Stimulated activated naive CD8-positive, alpha-beta T cell treated with anti-CD3 and anti-CD28 coated beads, Interleukin-15, amount 100 ng/mL, for 72 hours (primary cell): Measurements from ENCODE around the gene BCL6B.
"Not testable (repeated sequence)": the region's sequence is repeated elsewhere in the genome, so short reads cannot be mapped to it uniquely, and the experiment has no call there.

Experiments
- ATAC-seq: fragments of 150-1000 bp; cut with Tn5 transposase; 2 replicates; pipeline ENCODE4 v1.10.0; 2021; ENCODE audit warnings: mild to moderate bottlenecking, moderate library complexity
- DNase-seq, 2 donors: peaks; one replicate each; pipeline ENCODE4 v3.0.0; 2021 to 2022
- H3K27ac Mint-ChIP-seq, 2 donors: one replicate each; pipeline ENCODE4 v1.8.0; 2022; ENCODE audit warnings: mild to moderate bottlenecking in 2 of 2, mixed read lengths in 2 of 2, moderate library complexity in 2 of 2
- H3K27me3 Mint-ChIP-seq: one replicate; pipeline ENCODE4 v1.8.0; 2022; ENCODE audit warnings: mixed read lengths
- H3K4me1 Mint-ChIP-seq: one replicate; pipeline ENCODE4 v1.8.0; 2022; ENCODE audit warnings: mild to moderate bottlenecking, mixed read lengths
- H3K4me3 Mint-ChIP-seq, 2 donors: one replicate each; pipeline ENCODE4 v1.8.0; 2022; ENCODE audit warnings: mild to moderate bottlenecking in 2 of 2, mixed read lengths in 2 of 2, moderate library complexity in 1 of 2
- H3K9me3 Mint-ChIP-seq, 2 donors: one replicate each; pipeline ENCODE4 v1.8.0; 2022; ENCODE audit warnings: mixed read lengths in 2 of 2

The BCL6B gene

GRCh38 chr17:7035591-7036368 is 12.9 kb downstream of the BCL6B start, which contains the start of gene SLC16A13:
TSS of gene SLC16A13 (plus strand) at chr17:7036015. CDS start at chr17:7036383, 368 bp downstream.
- H3K4me1 Mint-ChIP-seq = peaks cover 73% of the 10 kb centered on the region
- H3K9me3 Mint-ChIP-seq = no peaks in the 10 kb centered on the region
- DNase-seq = peak; percentile 96 to 98
- H3K27ac Mint-ChIP-seq = peak within 1 kb of the TSS; percentile 98
- no peaks in the 10 kb centered on the region for H3K27me3 Mint-ChIP-seq
- ATAC-seq = peak; percentile 94
- peak within 1 kb of the TSS; percentile 89 to 92 for H3K4me3 Mint-ChIP-seq

DNA sequence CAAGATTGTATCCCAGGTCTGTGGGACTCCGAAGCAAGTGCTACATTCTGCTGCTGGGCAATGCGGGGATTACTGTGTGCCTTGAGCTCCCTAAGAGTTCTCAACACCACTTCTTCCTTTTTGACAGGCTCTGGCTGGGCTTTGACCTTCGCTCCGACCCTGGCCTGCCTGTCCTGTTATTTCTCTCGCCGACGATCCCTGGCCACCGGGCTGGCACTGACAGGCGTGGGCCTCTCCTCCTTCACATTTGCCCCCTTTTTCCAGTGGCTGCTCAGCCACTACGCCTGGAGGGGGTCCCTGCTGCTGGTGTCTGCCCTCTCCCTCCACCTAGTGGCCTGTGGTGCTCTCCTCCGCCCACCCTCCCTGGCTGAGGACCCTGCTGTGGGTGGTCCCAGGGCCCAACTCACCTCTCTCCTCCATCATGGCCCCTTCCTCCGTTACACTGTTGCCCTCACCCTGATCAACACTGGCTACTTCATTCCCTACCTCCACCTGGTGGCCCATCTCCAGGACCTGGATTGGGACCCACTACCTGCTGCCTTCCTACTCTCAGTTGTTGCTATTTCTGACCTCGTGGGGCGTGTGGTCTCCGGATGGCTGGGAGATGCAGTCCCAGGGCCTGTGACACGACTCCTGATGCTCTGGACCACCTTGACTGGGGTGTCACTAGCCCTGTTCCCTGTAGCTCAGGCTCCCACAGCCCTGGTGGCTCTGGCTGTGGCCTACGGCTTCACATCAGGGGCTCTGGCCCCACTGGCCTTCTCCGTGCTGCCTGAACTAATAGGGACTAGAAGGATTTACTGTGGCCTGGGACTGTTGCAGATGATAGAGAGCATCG is 15.4 kb downstream of the BCL6B start:
- Mint-ChIP-seq H3K27me3 (no peaks in the 10 kb centered on the region), H3K9me3 (no peaks in the 10 kb centered on the region), H3K4me3 (peak overlapping the region in 1 of 2 donors; percentile 44), H3K4me1 (peaks cover 74% of the 10 kb centered on the region), H3K27ac (no peak overlapping the region)
- DNase-seq = no peak
- no peak for ATAC-seq

GRCh38 chr17:7039832-7040231 is 17.0 kb downstream of the BCL6B start:
- Mint-ChIP-seq H3K27ac (no peak overlapping the region), H3K4me1 (peaks cover 66% of the 10 kb centered on the region), H3K27me3 (no peaks in the 10 kb centered on the region), H3K9me3 (no peaks in the 10 kb centered on the region), H3K4me3 (no peak overlapping the region)
- no peak for DNase-seq
- no peak for ATAC-seq

- H3K27me3 Mint-ChIP-seq = no peaks in the 10 kb centered on the region
- H3K9me3 Mint-ChIP-seq = no peaks in the 10 kb centered on the region
- H3K4me3 Mint-ChIP-seq = peak overlapping the region; percentile 90 to 93
- H3K27ac Mint-ChIP-seq = peak overlapping the region; percentile 94 to 96
- peaks cover 69% of the 10 kb centered on the region for H3K4me1 Mint-ChIP-seq
- ATAC-seq = peak; percentile 33
- DNase-seq = no peak
These were observed 19.0 kb downstream of the BCL6B start for GRCh38 chr17:7041607-7042500.

DNA sequence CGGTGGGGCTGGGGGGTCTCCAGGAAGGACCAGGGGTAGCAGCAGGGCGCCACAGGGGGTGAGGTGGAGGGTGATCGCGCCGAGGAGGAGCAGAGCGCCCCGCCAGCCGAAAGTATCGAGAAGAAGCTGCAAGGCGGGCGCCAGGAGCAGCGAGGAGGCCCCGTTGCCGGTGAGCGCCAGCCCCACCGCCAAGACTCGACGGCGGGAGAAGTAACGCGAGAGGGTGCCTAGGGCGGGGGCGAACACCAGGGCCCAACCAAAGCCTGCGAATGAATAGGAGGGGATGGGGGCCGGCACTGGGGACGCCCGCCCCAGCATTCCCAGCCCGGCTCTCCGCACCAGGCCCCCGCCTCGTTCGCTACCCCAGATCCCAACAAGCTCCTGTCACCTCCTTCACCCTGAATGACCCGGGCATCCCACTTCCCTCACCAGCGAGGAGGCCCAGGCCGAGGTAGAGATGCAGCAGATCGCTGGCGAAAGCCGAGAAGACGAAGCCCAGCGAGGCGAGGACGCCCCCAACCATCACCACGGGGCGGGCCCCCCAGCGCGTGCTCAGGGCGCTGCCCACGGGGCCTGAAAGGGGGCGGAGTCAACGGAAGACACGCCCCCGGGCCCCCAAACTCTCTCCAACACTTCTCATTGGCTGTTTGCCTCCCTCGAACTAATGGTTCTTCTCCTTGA is 19.8 kb downstream of the BCL6B start:
- Mint-ChIP-seq H3K9me3 (no peaks in the 10 kb centered on the region), H3K27me3 (no peaks in the 10 kb centered on the region), H3K27ac (peak overlapping the region; percentile 94 to 96), H3K4me1 (peaks cover 67% of the 10 kb centered on the region), H3K4me3 (peak overlapping the region; percentile 90 to 93)
- DNase-seq (peak; percentile 66 to 70), ATAC-seq (peak; percentile 63)

GRCh38 chr17:7043182-7043496 is 20.3 kb downstream of the BCL6B start:
- Mint-ChIP-seq H3K9me3 (no peaks in the 10 kb centered on the region), H3K27me3 (no peaks in the 10 kb centered on the region), H3K4me3 (peak overlapping the region; percentile 90 to 93), H3K4me1 (peaks cover 66% of the 10 kb centered on the region), H3K27ac (peak overlapping the region; percentile 47 to 94)
- ATAC-seq (peak; percentile 11), DNase-seq (no peak)

DNA sequence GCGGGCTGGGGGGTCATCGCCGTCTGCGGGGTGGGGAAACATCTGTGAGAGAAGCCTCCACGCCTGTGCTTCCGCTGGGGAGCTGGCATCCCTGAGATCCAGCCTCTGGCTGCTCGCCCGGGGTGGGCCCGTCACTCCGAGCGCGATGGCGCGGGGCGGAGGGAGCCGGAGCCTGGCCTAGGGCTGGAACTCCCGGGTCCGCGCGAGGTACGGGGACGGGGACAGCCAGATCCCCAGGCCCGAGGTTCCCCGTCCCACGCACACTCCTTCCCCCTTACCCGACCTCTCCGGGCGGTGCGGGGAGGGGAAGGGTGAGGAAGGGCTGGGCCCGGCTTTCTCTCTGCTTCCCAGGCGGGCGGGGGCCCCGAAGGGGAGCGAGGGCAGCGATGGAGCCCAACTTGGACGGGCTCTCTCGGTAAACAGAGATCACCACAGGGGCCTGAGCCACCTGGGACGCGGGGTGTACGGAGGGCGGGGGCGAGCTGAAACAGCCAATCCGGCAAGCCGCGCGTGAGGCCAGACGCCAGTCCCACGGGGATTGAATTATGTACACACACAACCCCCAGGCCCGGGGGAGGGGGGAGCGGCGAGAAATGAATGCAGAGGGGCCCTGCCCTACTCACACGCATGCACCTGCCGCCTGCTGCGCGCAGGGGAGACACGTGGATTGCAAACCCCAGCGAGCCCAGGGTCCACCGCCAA is 20.8 kb downstream of the BCL6B start, which contains the start of gene SLC16A11:
TSS of gene SLC16A11 (minus strand) at position 596 of the 702 bp plus-strand sequence. CDS start at position 17, 579 bp downstream.
- ATAC-seq = peak; percentile 38
- Mint-ChIP-seq H3K27ac (peak within 1 kb of the TSS; percentile 47 to 94), H3K4me3 (peak within 1 kb of the TSS; percentile 90 to 93), H3K4me1 (peaks cover 61% of the 10 kb centered on the region), H3K27me3 (no peaks in the 10 kb centered on the region), H3K9me3 (no peaks in the 10 kb centered on the region)
- peak; percentile 39 to 52 for DNase-seq

DNA sequence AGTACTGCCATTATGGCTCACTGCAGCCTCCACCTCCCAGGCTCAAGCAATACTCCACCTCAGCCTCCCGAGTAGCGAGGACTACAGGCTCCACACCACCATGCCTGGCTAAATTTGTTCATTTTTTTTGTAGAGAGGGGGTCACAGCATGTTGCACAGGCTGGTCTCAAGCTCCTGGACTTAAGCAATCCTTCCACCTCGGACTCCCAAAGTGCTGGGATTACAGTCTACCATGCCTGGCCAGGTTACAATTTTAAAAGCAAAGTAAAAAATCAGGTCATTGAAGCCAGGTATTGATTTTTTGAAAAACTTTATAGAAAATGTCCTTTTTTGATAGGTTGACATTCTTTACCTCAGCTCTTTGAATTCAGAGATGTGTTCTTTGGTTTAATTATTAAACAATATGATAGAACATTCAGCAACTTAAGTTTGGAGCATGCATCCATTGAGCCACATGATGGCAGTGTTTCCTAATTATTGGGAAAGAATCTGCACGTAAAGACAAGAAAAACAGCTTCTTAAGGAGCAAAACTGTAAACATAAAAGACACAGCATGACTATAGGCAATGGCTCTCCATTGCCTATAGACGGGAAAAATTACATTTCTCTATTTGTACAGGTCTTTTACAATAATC is 22.8 kb downstream of the BCL6B start:
- H3K27ac Mint-ChIP-seq = no peak overlapping the region
- ATAC-seq (no peak), DNase-seq (peak; percentile 41 to 42)

DNA sequence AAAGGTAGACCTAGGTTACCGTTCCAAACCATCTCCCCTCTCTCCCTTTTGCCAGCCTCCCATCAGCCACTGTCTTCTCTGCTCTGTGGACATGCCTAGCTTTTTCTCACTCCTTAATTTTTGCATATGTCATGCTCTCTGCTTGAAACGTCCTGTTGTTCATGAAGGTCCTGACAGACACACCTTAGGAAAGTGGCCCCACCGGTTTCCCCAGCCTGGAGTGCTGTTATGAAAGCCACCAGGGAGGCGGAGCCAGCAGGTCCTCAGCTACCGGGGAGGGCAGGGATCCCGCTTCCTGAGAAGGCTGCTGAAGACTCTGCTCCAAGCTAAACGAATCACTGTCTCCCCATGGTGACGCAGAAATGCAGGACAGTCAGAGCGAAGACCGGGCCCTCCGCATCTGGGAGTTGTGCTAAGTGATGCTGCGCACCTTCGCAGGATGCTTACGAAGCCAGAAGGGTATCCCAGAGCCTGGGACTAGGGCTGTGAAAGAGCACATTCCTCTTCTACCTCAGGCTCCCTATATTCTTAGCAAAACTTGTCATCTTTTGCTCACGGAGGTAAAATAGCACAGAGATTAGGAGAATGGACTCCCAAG is 23.4 kb downstream of the BCL6B start:
- DNase-seq (peak in 1 of 2 donors; percentile 40), ATAC-seq (peak; percentile 10)
- Mint-ChIP-seq H3K9me3 (no peaks in the 10 kb centered on the region), H3K4me3 (peak overlapping the region; percentile 85 to 88), H3K27me3 (no peaks in the 10 kb centered on the region), H3K27ac (peak overlapping the region in 1 of 2 donors; percentile 35), H3K4me1 (peaks cover 48% of the 10 kb centered on the region)

More for the DNA sequence above, 22.8 kb downstream of the BCL6B start:
- H3K4me1 Mint-ChIP-seq = peaks cover 52% of the 10 kb centered on the region
- H3K4me3 Mint-ChIP-seq = peak overlapping the region; percentile 85 to 88
- H3K27me3 Mint-ChIP-seq = no peaks in the 10 kb centered on the region
- no peaks in the 10 kb centered on the region for H3K9me3 Mint-ChIP-seq

- Mint-ChIP-seq H3K4me3 (peak overlapping the region; percentile 85 to 88), H3K4me1 (peaks cover 42% of the 10 kb centered on the region), H3K27ac (peak overlapping the region; percentile 35 to 82)
- DNase-seq = peak; percentile 57 to 80
- peak; percentile 35 for ATAC-seq
- H3K27me3 Mint-ChIP-seq, H3K9me3 Mint-ChIP-seq: not testable (repeated sequence)
These were observed 24.0 kb downstream of the BCL6B start for GRCh38 chr17:7046725-7047397.

DNA sequence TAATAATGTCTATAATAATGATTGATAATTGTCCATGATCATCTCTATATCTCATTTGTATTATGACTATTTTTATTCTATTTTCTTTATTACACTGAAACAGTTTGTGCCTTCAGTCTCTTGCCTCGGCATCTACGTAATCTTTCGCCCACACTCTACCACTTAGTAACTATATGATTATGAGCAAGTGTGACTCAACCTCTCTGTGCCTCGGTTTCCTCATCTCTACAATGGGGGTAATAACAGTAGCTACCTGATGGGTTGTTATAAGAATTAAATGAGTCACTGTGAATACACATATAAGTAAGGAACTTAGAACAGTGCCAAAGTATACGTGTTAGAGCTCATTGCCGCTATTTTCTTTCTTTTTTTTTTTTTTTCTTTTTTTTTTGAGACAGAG is 24.7 kb downstream of the BCL6B start:
- ATAC-seq (peak; percentile 26), DNase-seq (no peak)
- Mint-ChIP-seq H3K9me3 (no peaks in the 10 kb centered on the region), H3K27me3 (no peaks in the 10 kb centered on the region), H3K27ac (peak overlapping the region in 1 of 2 donors; percentile 66), H3K4me1 (peaks cover 39% of the 10 kb centered on the region), H3K4me3 (peak overlapping the region in 1 of 2 donors; percentile 85)

DNA sequence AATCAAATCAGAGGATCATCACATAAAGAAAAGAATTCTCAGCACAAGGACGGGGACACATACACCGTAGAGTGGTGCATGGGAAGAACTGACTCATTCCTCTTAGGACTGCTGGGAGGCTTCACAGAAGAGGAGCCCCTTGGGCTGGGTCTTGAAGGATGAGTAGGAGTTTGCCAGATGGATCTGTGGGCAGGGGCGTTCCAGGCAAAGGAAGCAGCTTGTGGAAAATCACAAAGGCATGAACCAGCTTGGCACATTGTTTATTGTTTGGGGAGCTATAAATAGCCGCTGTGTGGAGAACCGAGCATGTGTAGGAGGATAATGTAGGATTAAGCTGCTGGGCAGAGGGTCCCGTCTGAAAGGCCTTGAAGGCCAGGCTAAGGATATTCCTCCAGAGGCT is 26.1 kb downstream of the BCL6B start:
- H3K27ac Mint-ChIP-seq = no peak overlapping the region
- DNase-seq = no peak
- H3K27me3 Mint-ChIP-seq = no peaks in the 10 kb centered on the region
- peaks cover 27% of the 10 kb centered on the region for H3K4me1 Mint-ChIP-seq
- no peak overlapping the region for H3K4me3 Mint-ChIP-seq
- no peaks in the 10 kb centered on the region for H3K9me3 Mint-ChIP-seq
- no peak for ATAC-seq

DNA sequence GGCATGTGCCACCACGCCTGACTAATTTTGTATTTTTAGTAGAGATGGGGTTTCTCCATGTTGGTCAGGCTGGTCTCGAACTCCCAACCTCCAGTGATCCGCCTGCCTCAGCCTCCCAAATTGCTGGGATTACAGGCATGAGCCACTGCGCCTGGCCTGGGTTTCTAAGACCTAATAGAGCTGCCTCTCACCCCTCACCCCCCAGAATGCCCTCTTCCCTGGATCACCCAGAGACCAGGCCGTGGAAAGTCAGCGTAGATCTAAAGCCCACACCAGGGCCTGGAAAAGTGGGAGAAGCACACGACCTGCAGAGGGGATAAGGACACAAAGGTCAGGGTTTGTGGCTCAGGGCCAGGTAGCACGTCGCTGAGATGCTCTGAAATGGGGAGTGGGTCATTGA is 27.7 kb downstream of the BCL6B start:
- H3K27me3 Mint-ChIP-seq, H3K4me3 Mint-ChIP-seq, DNase-seq, ATAC-seq, H3K27ac Mint-ChIP-seq, H3K9me3 Mint-ChIP-seq: not testable (repeated sequence)
- H3K4me1 Mint-ChIP-seq = peaks cover 24% of the 10 kb centered on the region
